Measurements from ENCODE around the gene KRT76.

KRT76 gene

DNA sequence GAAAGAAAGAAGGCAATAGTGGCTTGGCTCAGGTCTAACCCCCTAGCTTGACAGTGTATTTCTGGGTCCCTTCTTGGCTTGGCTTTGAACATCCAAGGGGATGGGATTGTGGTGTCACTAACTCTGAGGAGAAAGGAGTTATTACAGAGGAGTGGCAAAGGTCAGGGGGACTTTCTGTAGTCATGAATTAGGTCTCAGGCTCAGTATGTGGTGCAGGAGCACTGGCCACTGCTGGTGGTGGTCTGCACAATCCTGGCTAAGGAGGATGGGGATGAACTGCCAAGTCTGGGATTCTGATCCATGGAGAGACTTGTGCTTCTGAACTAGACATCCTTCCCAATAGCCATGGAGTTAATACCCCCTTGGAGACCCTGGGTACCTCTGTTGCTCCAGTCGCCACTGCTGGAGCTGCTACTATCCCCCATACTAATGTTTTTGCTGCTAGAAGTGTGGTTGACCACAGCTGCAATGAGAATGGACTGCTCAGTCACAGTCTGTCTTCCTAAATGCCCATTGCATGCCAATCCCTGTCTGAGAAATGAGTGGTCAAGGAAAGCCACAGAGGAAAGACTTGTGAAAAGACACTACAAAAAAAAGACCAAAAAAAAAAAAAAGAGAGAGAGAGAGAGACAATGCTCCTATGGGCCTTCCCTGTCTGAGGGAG lies 32.5 kb downstream of the KRT76 start:
- TF ChIP-seq, protein P1, sequence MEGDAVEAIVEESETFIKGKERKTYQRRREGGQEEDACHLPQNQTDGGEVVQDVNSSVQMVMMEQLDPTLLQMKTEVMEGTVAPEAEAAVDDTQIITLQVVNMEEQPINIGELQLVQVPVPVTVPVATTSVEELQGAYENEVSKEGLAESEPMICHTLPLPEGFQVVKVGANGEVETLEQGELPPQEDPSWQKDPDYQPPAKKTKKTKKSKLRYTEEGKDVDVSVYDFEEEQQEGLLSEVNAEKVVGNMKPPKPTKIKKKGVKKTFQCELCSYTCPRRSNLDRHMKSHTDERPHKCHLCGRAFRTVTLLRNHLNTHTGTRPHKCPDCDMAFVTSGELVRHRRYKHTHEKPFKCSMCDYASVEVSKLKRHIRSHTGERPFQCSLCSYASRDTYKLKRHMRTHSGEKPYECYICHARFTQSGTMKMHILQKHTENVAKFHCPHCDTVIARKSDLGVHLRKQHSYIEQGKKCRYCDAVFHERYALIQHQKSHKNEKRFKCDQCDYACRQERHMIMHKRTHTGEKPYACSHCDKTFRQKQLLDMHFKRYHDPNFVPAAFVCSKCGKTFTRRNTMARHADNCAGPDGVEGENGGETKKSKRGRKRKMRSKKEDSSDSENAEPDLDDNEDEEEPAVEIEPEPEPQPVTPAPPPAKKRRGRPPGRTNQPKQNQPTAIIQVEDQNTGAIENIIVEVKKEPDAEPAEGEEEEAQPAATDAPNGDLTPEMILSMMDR (IDR thresholded peaks at IDR 0.05; ENCODE audit: extremely low read depth, missing control alignments) = no peak
- no peak for DNase-seq (ENCODE audit: low spot score)

DNA sequence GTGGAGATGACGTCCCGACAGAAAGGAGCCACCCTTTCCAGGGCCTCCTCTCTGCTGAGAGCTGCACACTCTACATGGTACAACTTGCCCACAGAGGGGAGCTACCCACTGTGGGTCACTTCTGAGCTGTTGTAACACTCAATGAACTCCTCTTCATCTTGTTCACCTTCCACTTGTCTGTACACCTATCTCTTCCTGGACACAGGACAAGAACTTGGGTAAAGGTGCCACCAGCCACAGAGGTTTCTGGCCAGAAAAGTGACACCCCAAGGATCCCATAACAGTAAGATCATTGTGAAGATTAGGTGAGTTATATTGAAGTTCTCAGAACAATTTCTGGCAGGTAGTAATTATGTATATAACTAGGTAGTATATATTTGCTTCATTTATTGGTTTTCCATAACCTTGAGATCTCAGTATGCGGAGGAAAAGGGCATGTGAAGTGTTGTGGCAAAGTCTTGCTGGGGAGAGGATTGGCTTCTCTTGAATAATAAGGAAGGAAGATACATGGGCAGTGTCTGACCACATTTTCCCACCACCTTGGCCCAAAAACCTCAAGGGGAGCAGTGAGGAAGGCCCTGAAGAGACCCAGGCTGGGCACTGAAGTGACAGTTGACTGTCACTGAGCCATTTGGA lies 34.2 kb downstream of the KRT76 start:
- TF ChIP-seq, protein P1 (IDR thresholded peaks at IDR 0.05; ENCODE audit: extremely low read depth, missing control alignments) = no peak
- DNase-seq (ENCODE audit: low spot score) = no peak

- TF ChIP-seq, protein P1 (IDR thresholded peaks at IDR 0.05; ENCODE audit: extremely low read depth, missing control alignments) = no peak
- DNase-seq (ENCODE audit: low spot score) = no peak
Observed at GRCh38 chr12:52742196-52742580, 35.0 kb downstream of the KRT76 start.

- TF ChIP-seq, protein P1 (IDR thresholded peaks at IDR 0.05; ENCODE audit: extremely low read depth, missing control alignments) = no peak
- peak; percentile 61 for DNase-seq (ENCODE audit: low spot score)
Observed at GRCh38 chr12:52741375-52742195, 35.6 kb downstream of the KRT76 start.

GRCh38 chr12:52740584-52740983 lies 36.6 kb downstream of the KRT76 start:
- TF ChIP-seq, protein P1 (IDR thresholded peaks at IDR 0.05; ENCODE audit: extremely low read depth, missing control alignments) = no peak
- DNase-seq (ENCODE audit: low spot score) = no peak

- DNase-seq (ENCODE audit: low spot score) = no peak
- TF ChIP-seq, protein P1 (IDR thresholded peaks at IDR 0.05; ENCODE audit: extremely low read depth, missing control alignments) = no peak
Observed at GRCh38 chr12:52739963-52740362, 37.2 kb downstream of the KRT76 start.
